Activated B cell treated with CpG ODN at 0.5 μM for 24 hours (primary cell): Measurements from ENCODE around the gene HDGFL2. TPM values are rescaled to one million over a fixed set of nuclear protein-coding genes. Genes with fewer than 3 reads are reported as not detected.

Experiments
- ATAC-seq: fragments of 200-7000 bp; cut with Tn5 transposase; one replicate; pipeline ENCODE4 v1.10.0; 2021; ENCODE audit warnings: low read depth, mild to moderate bottlenecking, moderate library complexity
- CTCF ChIA-PET: fragments of 350-600 bp; sonication (Branson Sonifier 250); formaldehyde crosslinking; loops from one replicate; lab custom pipeline; 2021; ENCODE audit warnings: antibody characterized with exemption; lab: Charles Lee
- POLR2A ChIA-PET: fragments of 350-600 bp; sonication (Branson Sonifier 250); formaldehyde crosslinking; loops from one replicate; lab custom pipeline; 2021; ENCODE audit warnings: antibody characterized with exemption; lab: Charles Lee
- DNase-seq: peaks from one replicate; pipeline ENCODE4 v3.0.0; 2022
- H3K27ac Mint-ChIP-seq: one replicate; pipeline ENCODE4 v1.8.0; 2020; ENCODE audit warnings: mixed read lengths
- H3K27me3 Mint-ChIP-seq: one replicate; pipeline ENCODE4 v1.8.0; 2021; ENCODE audit warnings: mixed read lengths
- H3K36me3 Mint-ChIP-seq: one replicate; pipeline ENCODE4 v1.8.0; 2021; ENCODE audit warnings: low read depth, mixed read lengths
- H3K4me1 Mint-ChIP-seq: one replicate; pipeline ENCODE4 v1.8.0; 2021; ENCODE audit warnings: mixed read lengths
- H3K4me3 Mint-ChIP-seq: one replicate; pipeline ENCODE4 v1.8.0; 2020; ENCODE audit warnings: mild to moderate bottlenecking, mixed read lengths
- H3K9me3 Mint-ChIP-seq: one replicate; pipeline ENCODE4 v1.8.0; 2020; ENCODE audit warnings: mixed read lengths
- intact Hi-C: fragments of 100-400 bp; cut with micrococcal nuclease; formaldehyde crosslinking; loops from one replicate; pipeline ENCODE4 v1.15.1; 2024
- total RNA-seq: library from RNA; stranded (reverse); gene quantifications from 2 replicates; pipeline ENCODE4 v1.2.3, GENCODE V29; 2022
- TF ChIP-seq, protein P1 (sequence below): fragments of 200-600 bp; IDR thresholded peaks from one replicate; pipeline ENCODE4 v1.8.0; 2022; ENCODE audit warnings: antibody characterized with exemption, mild to moderate bottlenecking

HDGFL2 gene
- total RNA-seq, 1 donor from 2014 or later, result 44.9 TPM

DNA sequence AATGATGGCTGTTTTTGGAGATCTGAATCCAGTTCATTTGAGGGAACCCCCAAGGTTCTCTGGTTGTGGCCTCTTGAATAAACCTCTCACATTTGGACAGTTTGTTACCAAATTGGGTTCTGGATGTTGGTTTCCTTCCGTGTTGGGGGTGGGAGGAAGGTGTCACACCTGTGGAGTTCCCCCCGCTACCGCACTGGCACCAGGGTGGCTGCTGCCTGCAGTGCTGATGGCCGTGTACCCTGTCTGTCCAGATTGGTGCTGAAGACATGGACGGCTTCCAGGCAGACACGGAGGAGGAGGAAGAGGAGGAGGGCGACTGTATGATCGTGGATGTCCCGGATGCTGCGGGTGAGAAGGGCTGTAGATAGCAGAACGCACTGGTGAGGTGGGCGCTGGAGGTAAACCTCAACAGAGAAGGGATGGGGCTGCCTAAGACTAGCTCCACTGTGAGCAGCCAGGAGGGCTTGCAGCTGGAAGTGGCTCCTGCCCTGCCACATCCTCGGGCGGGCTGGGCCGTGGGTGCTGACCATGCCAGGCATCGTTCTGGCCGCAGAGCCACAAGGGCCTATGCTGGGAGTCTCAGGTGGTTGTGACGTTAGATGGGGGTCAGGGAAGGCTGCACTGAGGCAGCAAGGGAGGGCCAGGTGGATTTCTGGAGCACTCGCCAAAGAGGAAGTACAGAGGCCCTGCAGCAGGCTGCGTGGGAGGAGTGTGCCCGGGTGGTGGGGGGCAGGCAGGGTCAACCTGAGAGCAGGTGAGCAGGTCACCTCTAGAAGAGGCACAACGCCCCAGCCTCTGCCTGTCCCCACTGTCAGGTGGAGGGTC, 29.9 kb upstream of the HDGFL2 start:
- CTCF ChIA-PET, result no interaction called here
- TF ChIP-seq, protein P1, sequence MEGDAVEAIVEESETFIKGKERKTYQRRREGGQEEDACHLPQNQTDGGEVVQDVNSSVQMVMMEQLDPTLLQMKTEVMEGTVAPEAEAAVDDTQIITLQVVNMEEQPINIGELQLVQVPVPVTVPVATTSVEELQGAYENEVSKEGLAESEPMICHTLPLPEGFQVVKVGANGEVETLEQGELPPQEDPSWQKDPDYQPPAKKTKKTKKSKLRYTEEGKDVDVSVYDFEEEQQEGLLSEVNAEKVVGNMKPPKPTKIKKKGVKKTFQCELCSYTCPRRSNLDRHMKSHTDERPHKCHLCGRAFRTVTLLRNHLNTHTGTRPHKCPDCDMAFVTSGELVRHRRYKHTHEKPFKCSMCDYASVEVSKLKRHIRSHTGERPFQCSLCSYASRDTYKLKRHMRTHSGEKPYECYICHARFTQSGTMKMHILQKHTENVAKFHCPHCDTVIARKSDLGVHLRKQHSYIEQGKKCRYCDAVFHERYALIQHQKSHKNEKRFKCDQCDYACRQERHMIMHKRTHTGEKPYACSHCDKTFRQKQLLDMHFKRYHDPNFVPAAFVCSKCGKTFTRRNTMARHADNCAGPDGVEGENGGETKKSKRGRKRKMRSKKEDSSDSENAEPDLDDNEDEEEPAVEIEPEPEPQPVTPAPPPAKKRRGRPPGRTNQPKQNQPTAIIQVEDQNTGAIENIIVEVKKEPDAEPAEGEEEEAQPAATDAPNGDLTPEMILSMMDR, result no peak
- Mint-ChIP-seq H3K36me3 (peaks cover 28% of the 10 kb centered on the region), H3K9me3 (no peaks in the 10 kb centered on the region), H3K4me1 (peaks cover 16% of the 10 kb centered on the region), H3K27me3 (no peaks in the 10 kb centered on the region), H3K27ac (peak overlapping the region; percentile 63), H3K4me3 (peak overlapping the region; percentile 60)
- POLR2A ChIA-PET, result no interaction called here
- intact Hi-C loops, result no loop called here
- peak; percentile 47 for ATAC-seq
- DNase-seq, result no peak

DNA sequence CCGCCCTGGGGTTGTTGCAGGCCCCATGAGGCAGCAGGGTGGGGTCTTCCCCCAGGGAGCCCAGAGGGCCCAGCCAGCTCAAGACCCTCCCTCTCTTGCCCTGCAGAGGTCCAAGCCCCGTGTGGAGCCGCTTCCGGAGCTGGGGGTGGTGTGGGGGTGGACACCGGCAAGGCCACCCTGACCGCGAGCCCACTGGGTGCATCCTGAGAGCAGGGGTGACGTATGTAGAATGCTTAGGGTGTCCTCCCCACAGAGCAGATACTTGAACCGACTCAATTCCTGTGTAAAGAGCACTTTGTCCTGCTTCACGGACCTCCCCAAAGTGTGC, 29.3 kb upstream of the HDGFL2 start:
- intact Hi-C loops, result no loop called here
- DNase-seq (no peak), ATAC-seq (no peak)
- Mint-ChIP-seq H3K4me1 (peaks cover 16% of the 10 kb centered on the region), H3K4me3 (no peak overlapping the region), H3K36me3 (peaks cover 31% of the 10 kb centered on the region), H3K27me3 (no peaks in the 10 kb centered on the region), H3K9me3 (no peaks in the 10 kb centered on the region), H3K27ac (no peak overlapping the region)
- POLR2A ChIA-PET, result no interaction called here
- CTCF ChIA-PET, result no interaction called here
- TF ChIP-seq, protein P1, result no peak

DNA sequence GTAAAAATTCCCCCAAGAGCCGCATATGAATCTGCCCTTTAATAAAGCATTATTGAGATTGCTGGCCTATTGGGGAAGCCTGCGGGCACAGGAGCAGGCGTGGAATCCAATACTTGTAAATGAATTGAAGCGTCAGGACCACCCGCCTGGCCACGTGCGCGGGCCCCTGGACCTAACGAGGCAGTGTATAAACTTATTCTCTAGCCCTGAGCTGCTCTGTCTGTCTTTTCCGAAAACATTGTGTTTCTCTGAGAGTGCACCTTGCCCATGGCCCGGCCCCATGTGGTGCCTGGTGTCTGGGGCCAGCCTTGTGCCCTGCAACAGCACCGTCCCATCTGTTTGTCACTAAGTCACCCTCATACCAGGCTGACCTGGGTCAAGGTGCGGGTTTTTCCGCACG, 28.9 kb upstream of the HDGFL2 start:
- intact Hi-C loops, result no loop called here
- ATAC-seq (no peak), DNase-seq (no peak)
- Mint-ChIP-seq H3K9me3 (no peaks in the 10 kb centered on the region), H3K27ac (no peak overlapping the region), H3K4me3 (no peak overlapping the region), H3K36me3 (peaks cover 32% of the 10 kb centered on the region), H3K27me3 (no peaks in the 10 kb centered on the region), H3K4me1 (peaks cover 16% of the 10 kb centered on the region)
- CTCF ChIA-PET, result no interaction called here
- POLR2A ChIA-PET, result no interaction called here
- TF ChIP-seq, protein P1, result no peak

DNA sequence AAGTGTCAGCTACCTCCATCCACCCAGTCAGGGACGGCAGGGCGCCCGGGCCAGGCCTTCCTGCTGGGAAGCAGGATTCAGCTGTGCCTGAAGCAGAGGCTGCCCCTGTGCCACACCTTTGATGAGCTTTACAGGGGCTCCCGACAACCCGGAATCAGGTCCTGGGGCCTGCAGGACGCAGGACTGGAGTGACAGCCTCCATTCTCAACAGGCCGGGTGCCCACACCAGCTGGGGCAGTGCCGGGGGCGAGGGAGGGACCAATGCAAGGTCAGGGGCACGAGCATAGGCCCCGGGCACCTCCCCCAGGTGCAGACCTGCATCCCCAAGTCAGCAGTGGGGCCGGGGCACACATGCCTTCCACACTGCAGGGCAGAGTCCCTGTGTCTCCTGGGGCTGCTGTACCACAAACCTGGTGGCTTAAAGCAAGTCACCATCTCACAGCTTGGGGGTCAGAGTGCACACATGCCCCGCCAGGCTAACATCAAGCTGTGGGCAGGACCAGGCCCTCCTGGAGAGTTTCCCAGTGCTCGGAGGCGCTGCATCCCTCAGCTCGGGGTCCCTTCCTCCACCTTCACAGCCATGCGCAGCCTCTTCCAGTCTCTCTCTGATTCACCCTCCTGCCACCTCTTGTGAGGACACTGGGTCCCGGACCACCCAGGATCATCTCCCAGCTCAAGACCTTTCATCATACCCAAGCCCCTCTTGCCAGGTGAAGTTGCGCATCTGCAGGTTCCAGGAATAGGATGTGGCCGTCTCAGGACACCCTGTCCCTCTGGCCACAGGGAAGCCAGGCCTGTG, 27.9 kb upstream of the HDGFL2 start:
- POLR2A ChIA-PET, result interaction anchor here (0.6 kb wide), 1 partner anchor 63 kb away, joined by 5 read pairs; no protein-coding TSS in a partner anchor
- Mint-ChIP-seq H3K27ac (peak overlapping the region; percentile 12), H3K27me3 (no peaks in the 10 kb centered on the region), H3K36me3 (peaks cover 38% of the 10 kb centered on the region), H3K4me1 (peaks cover 16% of the 10 kb centered on the region), H3K9me3 (no peaks in the 10 kb centered on the region), H3K4me3 (no peak overlapping the region)
- CTCF ChIA-PET, result no interaction called here
- DNase-seq, result no peak
- TF ChIP-seq, protein P1, result no peak
- no peak for ATAC-seq
- intact Hi-C loops, result no loop called here
